Gastrocnemius medialis (tissue), 4 donors: Measurements from ENCODE around the gene REC8. TPM values are rescaled to one million over a fixed set of nuclear protein-coding genes. Genes with fewer than 3 reads are reported as not detected.

Experiments
- ATAC-seq, 2 donors: fragments of 150-250 bp; one replicate each; pipeline ENCODE4 v1.9.1; 2016
- DNase-seq, 2 donors: peaks; one replicate each; pipeline ENCODE4 v3.0.0-alpha.2; 2019
- H3K27ac ChIP-seq, 4 donors: fragments of 200-600 bp; sonication (generic); 1 replicate in 1 of 4; 2 replicates in 3 of 4; pipeline ENCODE4 v1.5.1; 2016 to 2018; ENCODE audit warnings: mild to moderate bottlenecking in 2 of 4, moderate library complexity in 1 of 4
- H3K27me3 ChIP-seq, 3 donors: fragments of 200-600 bp; sonication (generic) in 2 of 3; 1 replicate in 1 of 3; 2 replicates in 2 of 3; pipeline versions ENCODE4 v1.5.1 to v1.6.0; 2016 to 2019; ENCODE audit warnings: mild to moderate bottlenecking in 1 of 3, moderate library complexity in 1 of 3
- H3K36me3 ChIP-seq, 2 donors: fragments of 200-600 bp; sonication (generic) in 1 of 2; one replicate each; pipeline ENCODE4 v1.5.1; 2017 to 2018
- H3K4me1 ChIP-seq, 2 donors: fragments of 200-600 bp; sonication (generic) in 1 of 2; one replicate each; pipeline ENCODE4 v1.5.1; 2016 to 2017; ENCODE audit warnings: mild to moderate bottlenecking in 2 of 2
- H3K4me3 ChIP-seq, 4 donors: fragments of 200-600 bp; sonication (generic) in 3 of 4; 1 replicate in 1 of 4; 2 replicates in 3 of 4; pipeline ENCODE4 v1.5.1; 2016 to 2019; ENCODE audit warnings: mild to moderate bottlenecking in 2 of 4
- H3K9me3 ChIP-seq, 3 donors: fragments of 200-600 bp; sonication (generic) in 2 of 3; 1 replicate in 1 of 3; 2 replicates in 2 of 3; pipeline ENCODE4 v1.5.1; 2016 to 2019
- POLR2A ChIP-seq, 2 donors: fragments of 450-650 bp; IDR thresholded peaks; one replicate each; pipeline ENCODE4 v1.6.1; 2017; ENCODE audit warnings: antibody characterized with exemption in 2 of 2, mild to moderate bottlenecking in 2 of 2, moderate library complexity in 2 of 2
- in situ Hi-C, 4 donors: fragments of 200-750 bp; cut with MboI; loops; one replicate each; pipeline versions ENCODE4 v1.15.0 to v1.8.0; 2017; ENCODE audit warnings: low sequenced_read_pairs in 4 of 4
- intact Hi-C: fragments of 100-400 bp; cut with DNase I; formaldehyde crosslinking; loops from one replicate; pipeline ENCODE4 v1.15.1; 2023; ENCODE audit warnings: low total_unique reads
- total RNA-seq, 4 donors: library from RNA; depleted of rRNA; stranded (reverse); fragments of >200 nt; gene quantifications; one replicate each; pipeline versions ENCODE4 v1.1.0 to v1.2.3, GENCODE V29; 2016
- TF ChIP-seq, protein P1 (sequence below), 5 experiments: fragments of 450-650 bp in 3 of 5; fragments of 200-600 bp in 2 of 5; sonication (generic) in 2 of 5; IDR thresholded peaks in 4 of 5; conservative IDR thresholded peaks in 1 of 5; 1 replicate in 4 of 5; 2 replicates in 1 of 5; pipeline ENCODE4 v1.5.1; 2016 to 2019; ENCODE audit warnings: antibody characterized with exemption in 5 of 5, mild to moderate bottlenecking in 3 of 5, moderate library complexity in 3 of 5

REC8 gene
- total RNA-seq, 4 donors from 2014 or later: 0.27 to 3.1 (median 0.82) TPM; not detected in 1

- TF ChIP-seq, protein P1, sequence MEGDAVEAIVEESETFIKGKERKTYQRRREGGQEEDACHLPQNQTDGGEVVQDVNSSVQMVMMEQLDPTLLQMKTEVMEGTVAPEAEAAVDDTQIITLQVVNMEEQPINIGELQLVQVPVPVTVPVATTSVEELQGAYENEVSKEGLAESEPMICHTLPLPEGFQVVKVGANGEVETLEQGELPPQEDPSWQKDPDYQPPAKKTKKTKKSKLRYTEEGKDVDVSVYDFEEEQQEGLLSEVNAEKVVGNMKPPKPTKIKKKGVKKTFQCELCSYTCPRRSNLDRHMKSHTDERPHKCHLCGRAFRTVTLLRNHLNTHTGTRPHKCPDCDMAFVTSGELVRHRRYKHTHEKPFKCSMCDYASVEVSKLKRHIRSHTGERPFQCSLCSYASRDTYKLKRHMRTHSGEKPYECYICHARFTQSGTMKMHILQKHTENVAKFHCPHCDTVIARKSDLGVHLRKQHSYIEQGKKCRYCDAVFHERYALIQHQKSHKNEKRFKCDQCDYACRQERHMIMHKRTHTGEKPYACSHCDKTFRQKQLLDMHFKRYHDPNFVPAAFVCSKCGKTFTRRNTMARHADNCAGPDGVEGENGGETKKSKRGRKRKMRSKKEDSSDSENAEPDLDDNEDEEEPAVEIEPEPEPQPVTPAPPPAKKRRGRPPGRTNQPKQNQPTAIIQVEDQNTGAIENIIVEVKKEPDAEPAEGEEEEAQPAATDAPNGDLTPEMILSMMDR (IDR thresholded peaks at IDR 0.05 in 4 of 5, conservative IDR thresholded peaks at IDR 0.05 in 1 of 5): no peak
- TF ChIP-seq POLR2A (IDR thresholded peaks at IDR 0.05): no peak
- peak overlapping the region in 3 of 4 donors; percentile 62 to 84 (median 80) for H3K4me3 ChIP-seq
- H3K27ac ChIP-seq: peak overlapping the region; percentile 62 to 90 (median 84)
- intact Hi-C loops (no loop called here), in situ Hi-C loops (no loop called here)
- H3K4me1 ChIP-seq: peaks cover 12 to 16% of the 10 kb centered on the region in 2 donors
- DNase-seq: no peak
- H3K9me3 ChIP-seq: no peaks in the 10 kb centered on the region
- no peaks in the 10 kb centered on the region for H3K27me3 ChIP-seq
- ATAC-seq: no peak
- peaks cover 0 to 52% of the 10 kb centered on the region in 2 donors for H3K36me3 ChIP-seq
Measured at GRCh38 chr14:24189059-24189375, 17.1 kb downstream of the REC8 start.

- TF ChIP-seq POLR2A (IDR thresholded peaks at IDR 0.05): no peak
- TF ChIP-seq, protein P1 (IDR thresholded peaks at IDR 0.05 in 4 of 5, conservative IDR thresholded peaks at IDR 0.05 in 1 of 5): no peak
- H3K4me3 ChIP-seq: no peak overlapping the region
- no peaks in the 10 kb centered on the region for H3K27me3 ChIP-seq
- ATAC-seq (no peak), DNase-seq (no peak)
- H3K36me3 ChIP-seq: peaks cover 0 to 51% of the 10 kb centered on the region in 2 donors
- H3K4me1 ChIP-seq: peaks cover 17 to 20% of the 10 kb centered on the region in 2 donors
- in situ Hi-C loops (no loop called here), intact Hi-C loops (no loop called here)
- no peaks in the 10 kb centered on the region for H3K9me3 ChIP-seq
- H3K27ac ChIP-seq: peak overlapping the region; percentile 62 to 90 (median 84)
Measured at GRCh38 chr14:24189460-24189859, 17.6 kb downstream of the REC8 start.

GRCh38 chr14:24190416-24190815 lies 18.5 kb downstream of the REC8 start:
- H3K4me1 ChIP-seq: peaks cover 20 to 25% of the 10 kb centered on the region in 2 donors
- no peak for DNase-seq
- ATAC-seq: no peak
- TF ChIP-seq POLR2A (IDR thresholded peaks at IDR 0.05): no peak
- TF ChIP-seq, protein P1 (IDR thresholded peaks at IDR 0.05 in 4 of 5, conservative IDR thresholded peaks at IDR 0.05 in 1 of 5): no peak
- H3K27ac ChIP-seq: no peak overlapping the region
- no peaks in the 10 kb centered on the region for H3K9me3 ChIP-seq
- peaks cover 0 to 41% of the 10 kb centered on the region in 2 donors for H3K36me3 ChIP-seq
- intact Hi-C loops (no loop called here), in situ Hi-C loops (no loop called here)
- H3K27me3 ChIP-seq: no peaks in the 10 kb centered on the region
- H3K4me3 ChIP-seq: no peak overlapping the region

DNA sequence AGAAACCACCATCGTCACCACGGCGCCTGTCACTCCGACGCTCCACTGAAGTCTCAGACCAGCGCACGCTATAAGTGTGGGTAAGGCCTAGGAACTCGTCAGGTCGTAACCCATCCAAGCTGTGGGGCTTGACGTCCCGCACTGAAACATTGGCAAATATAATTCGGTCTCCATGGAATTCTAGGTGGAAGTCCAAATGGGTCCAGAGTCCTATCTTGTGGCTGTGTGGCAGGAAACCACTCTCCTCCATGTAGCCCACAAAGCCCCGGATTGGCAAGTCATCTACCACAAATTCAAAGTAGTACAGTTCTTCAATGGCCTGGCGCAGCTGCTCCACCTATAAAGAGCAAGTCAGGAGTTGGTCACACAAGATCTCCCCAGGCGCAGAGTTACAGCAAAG lies 21.1 kb downstream of the REC8 start:
- H3K9me3 ChIP-seq: no peaks in the 10 kb centered on the region
- in situ Hi-C loops: no loop called here
- intact Hi-C loops: no loop called here
- no peak for ATAC-seq
- no peak overlapping the region for H3K27ac ChIP-seq
- H3K27me3 ChIP-seq: no peaks in the 10 kb centered on the region
- TF ChIP-seq, protein P1 (IDR thresholded peaks at IDR 0.05 in 4 of 5, conservative IDR thresholded peaks at IDR 0.05 in 1 of 5): no peak
- no peak for TF ChIP-seq POLR2A (IDR thresholded peaks at IDR 0.05)
- H3K4me3 ChIP-seq: no peak overlapping the region
- H3K4me1 ChIP-seq: peaks cover 23 to 27% of the 10 kb centered on the region in 2 donors
- H3K36me3 ChIP-seq: peaks cover 0 to 24% of the 10 kb centered on the region in 2 donors
- DNase-seq: no peak
